Measurements from ENCODE around the gene WAC. TPM values are rescaled to one million over a fixed set of nuclear protein-coding genes. Genes with fewer than 3 reads are reported as not detected.
"Not testable (repeated sequence)": the region's sequence is repeated elsewhere in the genome, so short reads cannot be mapped to it uniquely, and the experiment has no call there.

WAC gene
- polyA plus RNA-seq, 1 donor from 2014 or later, result 63.9 TPM

- TF ChIP-seq MXI1 (conservative IDR thresholded peaks at IDR 0.05; ENCODE audit: poor library complexity, severe bottlenecking), result no peak
- no peak for TF ChIP-seq EZH2 (IDR thresholded peaks at IDR 0.05; ENCODE audit: borderline replicate concordance, insufficient read depth, low read length, poor library complexity, severe bottlenecking)
- TF ChIP-seq REST (IDR thresholded peaks at IDR 0.05; ENCODE audit: borderline replicate concordance), result no peak
- no peak for TF ChIP-seq CTCF (IDR thresholded peaks at IDR 0.05; ENCODE audit: poor library complexity, severe bottlenecking)
- TF ChIP-seq RAD21 (conservative IDR thresholded peaks at IDR 0.05), result no peak
- no peak for TF ChIP-seq POLR2AphosphoS5 (IDR thresholded peaks at IDR 0.05)
- TF ChIP-seq TAF1 (IDR thresholded peaks at IDR 0.05; ENCODE audit: low read depth), result no peak
- no peak for TF ChIP-seq SMC3 (conservative IDR thresholded peaks at IDR 0.05; ENCODE audit: poor library complexity)
- TF ChIP-seq EP300 (conservative IDR thresholded peaks at IDR 0.05; ENCODE audit: poor library complexity, severe bottlenecking), result no peak
- H3K9me2 ChIP-seq (ENCODE audit: insufficient read depth, low read length), result no peaks in the 10 kb centered on the region
- H3K27ac ChIP-seq (ENCODE audit: low read length), result no peak overlapping the region
- no peak overlapping the region for H2AFZ ChIP-seq (ENCODE audit: low read depth, low read length)
- H3K4me2 ChIP-seq (ENCODE audit: low read length), result no peak overlapping the region
- no peaks in the 10 kb centered on the region for H3K36me3 ChIP-seq (ENCODE audit: insufficient read depth, low read length)
- H3F3A ChIP-seq (ENCODE audit: insufficient read depth, low read length, poor library complexity, severe bottlenecking), result no peaks in the 10 kb centered on the region
- H4K20me1 ChIP-seq (ENCODE audit: insufficient read depth), result no peaks in the 10 kb centered on the region
- H3K9ac ChIP-seq (ENCODE audit: low read length), result no peak overlapping the region
- H3K27me3 ChIP-seq (ENCODE audit: insufficient read depth, low read depth, low read length), result no peaks in the 10 kb centered on the region
- H3K79me2 ChIP-seq (replicated peaks; ENCODE audit: insufficient read depth, low read length), result peaks cover 57% of the 10 kb centered on the region
- no peaks in the 10 kb centered on the region for H3K9me3 ChIP-seq (ENCODE audit: low read length)
- H3K4me3 ChIP-seq (ENCODE audit: low read length), result no peak overlapping the region
These were observed 38.3 kb downstream of the WAC start for GRCh38 chr10:28571265-28571664.

- not testable (repeated sequence) for H3K4me2 ChIP-seq (ENCODE audit: low read length); H4K20me1 ChIP-seq (ENCODE audit: insufficient read depth); H2AFZ ChIP-seq (ENCODE audit: low read depth, low read length); H3K4me3 ChIP-seq (ENCODE audit: low read length); H3K9ac ChIP-seq (ENCODE audit: low read length); H3K27ac ChIP-seq (ENCODE audit: low read length); H3F3A ChIP-seq (ENCODE audit: insufficient read depth, low read length, poor library complexity, severe bottlenecking); H3K9me2 ChIP-seq (ENCODE audit: insufficient read depth, low read length); H3K36me3 ChIP-seq (ENCODE audit: insufficient read depth, low read length); H3K27me3 ChIP-seq (ENCODE audit: insufficient read depth, low read depth, low read length); H3K9me3 ChIP-seq (ENCODE audit: low read length)
- peaks cover 59% of the 10 kb centered on the region for H3K79me2 ChIP-seq (replicated peaks; ENCODE audit: insufficient read depth, low read length)
These were observed 41.3 kb downstream of the WAC start for GRCh38 chr10:28574214-28574613.

- H3F3A ChIP-seq (ENCODE audit: insufficient read depth, low read length, poor library complexity, severe bottlenecking), result no peaks in the 10 kb centered on the region
- peaks cover 7% of the 10 kb centered on the region for H4K20me1 ChIP-seq (ENCODE audit: insufficient read depth)
- H3K4me2 ChIP-seq (ENCODE audit: low read length), result no peak overlapping the region
- no peaks in the 10 kb centered on the region for H3K9me3 ChIP-seq (ENCODE audit: low read length)
- TF ChIP-seq EZH2 (IDR thresholded peaks at IDR 0.05; ENCODE audit: borderline replicate concordance, insufficient read depth, low read length, poor library complexity, severe bottlenecking) (no peak), POLR2AphosphoS5 (IDR thresholded peaks at IDR 0.05) (no peak), EP300 (conservative IDR thresholded peaks at IDR 0.05; ENCODE audit: poor library complexity, severe bottlenecking) (no peak), SMC3 (conservative IDR thresholded peaks at IDR 0.05; ENCODE audit: poor library complexity) (no peak), MXI1 (conservative IDR thresholded peaks at IDR 0.05; ENCODE audit: poor library complexity, severe bottlenecking) (no peak), REST (IDR thresholded peaks at IDR 0.05; ENCODE audit: borderline replicate concordance) (no peak), RAD21 (conservative IDR thresholded peaks at IDR 0.05) (no peak), CTCF (IDR thresholded peaks at IDR 0.05; ENCODE audit: poor library complexity, severe bottlenecking) (no peak), TAF1 (IDR thresholded peaks at IDR 0.05; ENCODE audit: low read depth) (no peak)
- no peaks in the 10 kb centered on the region for H3K36me3 ChIP-seq (ENCODE audit: insufficient read depth, low read length)
- H3K4me3 ChIP-seq (ENCODE audit: low read length), result no peak overlapping the region
- no peak overlapping the region for H3K9ac ChIP-seq (ENCODE audit: low read length)
- no peak overlapping the region for H2AFZ ChIP-seq (ENCODE audit: low read depth, low read length)
- H3K79me2 ChIP-seq (replicated peaks; ENCODE audit: insufficient read depth, low read length), result peaks cover 72% of the 10 kb centered on the region
- H3K9me2 ChIP-seq (ENCODE audit: insufficient read depth, low read length), result no peaks in the 10 kb centered on the region
- H3K27me3 ChIP-seq (ENCODE audit: insufficient read depth, low read depth, low read length), result no peaks in the 10 kb centered on the region
- no peak overlapping the region for H3K27ac ChIP-seq (ENCODE audit: low read length)
These were observed 42.9 kb downstream of the WAC start for GRCh38 chr10:28575852-28576251.
